Astrocyte of the spinal cord (primary cell): ENCODE results near the gene HIVEP3.

Source experiments
- DNase-seq: peaks from one replicate; pipeline ENCODE4 v3.0.0; 2011; ENCODE audit warnings: low read depth, low spot score
- H3K4me3 ChIP-seq: 2 replicates; pipeline ENCODE4 v1.5.1; 2011; ENCODE audit warnings: low read depth, mild to moderate bottlenecking, low read length, moderate library complexity
- in situ Hi-C: cut with HindIII; loops from 2 replicates; pipeline ENCODE4 v1.10.0; 2017; ENCODE audit warnings: low sequenced_read_pairs
- TF ChIP-seq, protein P1 (sequence below): IDR thresholded peaks from 2 replicates; pipeline ENCODE4 v1.5.1; 2012; ENCODE audit warnings: low read depth, mild to moderate bottlenecking, low read length, inconsistent platforms

The HIVEP3 gene

DNA sequence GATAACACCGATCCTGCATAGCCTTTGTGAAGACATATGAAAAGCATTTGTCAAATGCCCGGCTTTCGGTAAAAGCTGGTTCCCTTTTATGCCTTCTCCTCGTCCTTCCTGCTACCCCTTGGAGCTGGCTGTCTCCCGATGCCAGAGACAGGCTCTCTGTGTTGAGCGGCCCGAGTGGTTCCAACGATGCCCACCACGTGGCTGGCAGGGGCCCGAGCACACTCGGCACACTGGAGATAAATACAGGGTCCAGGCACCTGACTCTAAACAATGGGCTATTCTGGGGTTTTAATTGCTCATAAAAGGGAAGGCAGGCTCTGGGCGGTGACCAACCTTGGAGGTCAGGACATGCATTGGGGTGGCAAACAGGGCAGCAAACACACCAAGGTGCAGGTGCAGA, 207.1 kb downstream of the HIVEP3 start:
- in situ Hi-C loops = no loop called here
- no peak overlapping the region for H3K4me3 ChIP-seq
- TF ChIP-seq, protein P1, sequence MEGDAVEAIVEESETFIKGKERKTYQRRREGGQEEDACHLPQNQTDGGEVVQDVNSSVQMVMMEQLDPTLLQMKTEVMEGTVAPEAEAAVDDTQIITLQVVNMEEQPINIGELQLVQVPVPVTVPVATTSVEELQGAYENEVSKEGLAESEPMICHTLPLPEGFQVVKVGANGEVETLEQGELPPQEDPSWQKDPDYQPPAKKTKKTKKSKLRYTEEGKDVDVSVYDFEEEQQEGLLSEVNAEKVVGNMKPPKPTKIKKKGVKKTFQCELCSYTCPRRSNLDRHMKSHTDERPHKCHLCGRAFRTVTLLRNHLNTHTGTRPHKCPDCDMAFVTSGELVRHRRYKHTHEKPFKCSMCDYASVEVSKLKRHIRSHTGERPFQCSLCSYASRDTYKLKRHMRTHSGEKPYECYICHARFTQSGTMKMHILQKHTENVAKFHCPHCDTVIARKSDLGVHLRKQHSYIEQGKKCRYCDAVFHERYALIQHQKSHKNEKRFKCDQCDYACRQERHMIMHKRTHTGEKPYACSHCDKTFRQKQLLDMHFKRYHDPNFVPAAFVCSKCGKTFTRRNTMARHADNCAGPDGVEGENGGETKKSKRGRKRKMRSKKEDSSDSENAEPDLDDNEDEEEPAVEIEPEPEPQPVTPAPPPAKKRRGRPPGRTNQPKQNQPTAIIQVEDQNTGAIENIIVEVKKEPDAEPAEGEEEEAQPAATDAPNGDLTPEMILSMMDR = no peak
- no peak for DNase-seq

DNA sequence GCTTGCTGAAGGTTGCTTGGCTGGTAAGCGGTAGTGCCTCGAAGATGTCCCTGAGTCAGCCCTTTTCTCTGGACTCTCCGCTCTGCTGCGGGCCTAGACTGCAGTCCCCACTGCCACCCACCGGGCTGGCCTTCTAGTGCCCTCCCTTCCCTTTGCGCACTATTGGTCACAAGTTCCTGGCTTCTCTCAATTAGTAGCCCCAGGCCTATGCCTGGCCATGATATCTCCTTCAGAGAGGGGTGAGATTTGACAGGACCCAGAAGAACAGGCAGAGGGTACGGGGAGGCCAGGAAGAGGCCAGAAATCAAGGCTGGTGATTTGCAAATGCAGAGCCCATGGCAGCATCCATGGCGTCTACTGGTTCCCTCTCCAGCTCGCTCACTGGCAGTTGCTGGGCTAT, 207.7 kb downstream of the HIVEP3 start:
- in situ Hi-C loops = no loop called here
- H3K4me3 ChIP-seq = no peak overlapping the region
- DNase-seq = no peak
- TF ChIP-seq, protein P1 = no peak

DNA sequence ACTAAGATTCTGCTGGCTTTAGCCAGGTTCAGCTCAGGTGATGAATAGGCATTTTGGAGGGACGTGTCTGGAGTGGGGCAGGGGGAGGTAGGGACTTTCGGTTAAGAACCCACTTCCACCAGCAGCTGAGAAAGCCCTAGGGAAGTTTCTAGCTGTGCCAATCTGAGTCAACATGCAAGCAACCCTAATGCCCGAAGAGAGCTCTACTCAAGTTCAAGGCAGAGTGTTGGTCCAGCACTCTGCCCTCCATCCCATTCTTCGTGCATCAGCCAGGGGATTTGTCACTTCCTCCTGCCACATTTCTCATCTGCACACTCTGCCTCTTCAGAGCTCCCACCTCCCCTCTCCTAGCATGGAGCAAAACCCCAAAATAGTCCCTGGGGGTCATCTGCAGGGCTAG, 208.8 kb downstream of the HIVEP3 start:
- DNase-seq = no peak
- in situ Hi-C loops = no loop called here
- H3K4me3 ChIP-seq = no peak overlapping the region
- TF ChIP-seq, protein P1 = no peak

DNA sequence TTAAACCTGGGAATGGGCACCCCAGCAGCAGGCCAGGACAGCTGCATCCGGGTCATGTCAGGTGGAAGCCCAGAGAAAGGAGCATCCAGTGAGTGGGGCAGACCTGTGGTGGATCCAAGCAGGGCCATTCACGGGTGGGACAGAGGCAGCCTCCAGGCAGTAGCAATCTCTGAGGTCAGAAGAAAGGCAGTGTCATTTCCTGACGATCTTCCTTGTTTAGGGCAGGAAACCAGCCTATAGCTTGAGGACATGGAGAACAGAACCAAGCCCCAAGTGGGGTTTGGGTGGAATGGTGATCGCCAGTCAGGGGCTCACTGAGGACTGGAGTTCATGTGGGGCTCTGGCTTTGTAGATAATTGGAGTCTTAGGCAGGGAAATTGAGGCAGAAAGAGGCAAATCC, 209.4 kb downstream of the HIVEP3 start:
- TF ChIP-seq, protein P1 = no peak

DNA sequence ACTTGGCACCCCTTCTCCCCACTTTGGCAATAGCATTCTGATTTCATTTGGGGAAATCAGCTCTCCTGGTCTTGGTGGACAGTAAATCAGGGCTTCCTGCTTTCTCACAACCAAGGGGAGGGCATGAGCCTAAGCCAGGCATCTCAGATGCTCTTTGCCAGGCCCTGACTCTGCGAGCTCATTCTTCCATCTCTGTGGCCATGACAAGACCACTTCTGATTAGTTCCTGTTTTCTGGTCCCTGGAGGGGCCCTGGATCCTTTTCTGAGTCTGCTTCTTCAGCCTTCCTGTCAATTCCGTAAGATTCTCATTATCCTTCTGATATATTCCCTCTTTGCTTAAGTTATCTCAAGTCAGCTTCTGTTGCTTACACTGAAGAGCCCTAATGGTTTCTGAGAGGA, 210.4 kb downstream of the HIVEP3 start:
- no peak for DNase-seq
- in situ Hi-C loops = no loop called here
- TF ChIP-seq, protein P1 = no peak
- H3K4me3 ChIP-seq = no peak overlapping the region

More for the DNA sequence above, 209.4 kb downstream of the HIVEP3 start:
- H3K4me3 ChIP-seq = no peak overlapping the region
- in situ Hi-C loops = no loop called here
- DNase-seq = no peak

- TF ChIP-seq, protein P1 = no peak
- in situ Hi-C loops = no loop called here
- DNase-seq = no peak
- H3K4me3 ChIP-seq = no peak overlapping the region
Observed at GRCh38 chr1:41707793-41708192, 210.9 kb downstream of the HIVEP3 start.

DNA sequence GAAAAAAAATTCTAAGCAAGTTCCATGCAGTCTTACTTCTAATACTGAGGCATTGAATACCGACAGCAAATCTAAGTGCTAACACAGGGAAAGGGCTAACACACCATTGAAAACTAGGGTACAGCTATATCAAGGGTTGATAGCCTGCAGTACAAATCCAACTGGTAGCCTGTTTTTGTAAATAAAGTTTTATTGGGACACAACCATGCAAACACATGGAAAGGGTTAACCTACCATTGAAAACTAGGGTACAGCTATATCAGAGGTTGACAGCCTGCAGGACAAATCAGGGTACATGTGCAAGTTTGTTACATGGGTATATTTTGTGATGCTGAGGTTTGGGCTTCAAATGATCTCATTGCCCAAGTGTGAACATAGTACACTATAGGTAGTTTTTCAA, 212.9 kb downstream of the HIVEP3 start:
- H3K4me3 ChIP-seq = no peak overlapping the region
- DNase-seq = no peak
- in situ Hi-C loops = no loop called here
- TF ChIP-seq, protein P1 = no peak
